ENCODE data around the gene GTSE1.
A peak's percentile ranks its signal among the peaks of the same experiment; 100 is the strongest.

The GTSE1 gene

GRCh38 chr22:46366327-46366731 lies 69.7 kb downstream of the GTSE1 start:
- DNase-seq (ENCODE audit: insufficient read length, low spot score) (no peak), FAIRE-seq (no peak)
- TF ChIP-seq TAF1 (IDR thresholded peaks at IDR 0.05; ENCODE audit: low read depth, low read length) (no peak), POLR2A (IDR thresholded peaks at IDR 0.05; ENCODE audit: low read depth, low read length) (no peak), PAX5 (IDR thresholded peaks at IDR 0.05; ENCODE audit: insufficient read depth, low read length, severe bottlenecking) (no peak), POU2F2 (IDR thresholded peaks at IDR 0.05; ENCODE audit: low read depth, low read length) (no peak), POLR2AphosphoS5 (IDR thresholded peaks at IDR 0.05; ENCODE audit: low read depth, low read length) (no peak)

- TF ChIP-seq POLR2A (IDR thresholded peaks at IDR 0.05; ENCODE audit: low read depth, low read length) (no peak), TAF1 (IDR thresholded peaks at IDR 0.05; ENCODE audit: low read depth, low read length) (no peak)
- no peak for DNase-seq (ENCODE audit: insufficient read length, low spot score)
- no peak for FAIRE-seq
These were observed 70.4 kb downstream of the GTSE1 start for GRCh38 chr22:46366801-46367706.

GRCh38 chr22:46367707-46368191 lies 71.1 kb downstream of the GTSE1 start:
- DNase-seq (ENCODE audit: insufficient read length, low spot score), result peak; percentile 92
- peak; percentile 98 for FAIRE-seq

DNA sequence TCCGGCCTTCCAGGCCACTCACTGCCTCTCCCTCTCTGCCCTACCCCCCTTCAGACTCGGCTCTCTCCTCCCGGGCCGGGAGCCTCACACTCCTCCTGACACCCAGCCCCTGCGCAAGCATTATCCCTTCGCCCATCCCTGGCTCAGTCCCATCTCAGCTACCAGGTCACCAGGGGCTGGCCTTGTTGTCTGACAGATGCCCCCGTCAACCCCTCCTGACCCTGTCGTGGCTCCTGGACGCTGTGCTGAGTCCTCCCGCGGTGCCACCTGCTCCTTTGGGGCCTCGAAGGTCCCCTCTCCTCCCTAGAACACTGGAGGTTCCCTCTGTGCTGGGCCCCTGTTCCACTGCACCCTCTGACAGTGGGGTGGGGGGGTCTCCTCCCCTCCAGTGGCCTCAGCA lies 71.8 kb downstream of the GTSE1 start:
- FAIRE-seq, result no peak
- no peak for TF ChIP-seq POU2F2 (IDR thresholded peaks at IDR 0.05; ENCODE audit: low read depth, low read length)

More at GRCh38 chr22:46367707-46368191, 71.1 kb downstream of the GTSE1 start:
- TF ChIP-seq POU2F2 (IDR thresholded peaks at IDR 0.05; ENCODE audit: low read depth, low read length) (no peak), POLR2AphosphoS5 (IDR thresholded peaks at IDR 0.05; ENCODE audit: low read depth, low read length) (no peak), SPI1 (IDR thresholded peaks at IDR 0.05; ENCODE audit: low read depth, low read length) (no peak), TAF1 (IDR thresholded peaks at IDR 0.05; ENCODE audit: low read depth, low read length) (no peak), POLR2A (IDR thresholded peaks at IDR 0.05; ENCODE audit: low read depth, low read length) (no peak), PAX5 (IDR thresholded peaks at IDR 0.05; ENCODE audit: insufficient read depth, low read length, severe bottlenecking) (no peak)

GRCh38 chr22:46368871-46369715 lies 72.4 kb downstream of the GTSE1 start:
- TF ChIP-seq POLR2A (IDR thresholded peaks at IDR 0.05; ENCODE audit: low read depth, low read length) (no peak), PAX5 (IDR thresholded peaks at IDR 0.05; ENCODE audit: insufficient read depth, low read length, severe bottlenecking) (no peak), TAF1 (IDR thresholded peaks at IDR 0.05; ENCODE audit: low read depth, low read length) (no peak), POU2F2 (IDR thresholded peaks at IDR 0.05; ENCODE audit: low read depth, low read length) (no peak), POLR2AphosphoS5 (IDR thresholded peaks at IDR 0.05; ENCODE audit: low read depth, low read length) (no peak), SPI1 (IDR thresholded peaks at IDR 0.05; ENCODE audit: low read depth, low read length) (no peak)
- FAIRE-seq (no peak), DNase-seq (ENCODE audit: insufficient read length, low spot score) (no peak)

More for the DNA sequence above, 71.8 kb downstream of the GTSE1 start:
- no peak for DNase-seq (ENCODE audit: insufficient read length, low spot score)

DNA sequence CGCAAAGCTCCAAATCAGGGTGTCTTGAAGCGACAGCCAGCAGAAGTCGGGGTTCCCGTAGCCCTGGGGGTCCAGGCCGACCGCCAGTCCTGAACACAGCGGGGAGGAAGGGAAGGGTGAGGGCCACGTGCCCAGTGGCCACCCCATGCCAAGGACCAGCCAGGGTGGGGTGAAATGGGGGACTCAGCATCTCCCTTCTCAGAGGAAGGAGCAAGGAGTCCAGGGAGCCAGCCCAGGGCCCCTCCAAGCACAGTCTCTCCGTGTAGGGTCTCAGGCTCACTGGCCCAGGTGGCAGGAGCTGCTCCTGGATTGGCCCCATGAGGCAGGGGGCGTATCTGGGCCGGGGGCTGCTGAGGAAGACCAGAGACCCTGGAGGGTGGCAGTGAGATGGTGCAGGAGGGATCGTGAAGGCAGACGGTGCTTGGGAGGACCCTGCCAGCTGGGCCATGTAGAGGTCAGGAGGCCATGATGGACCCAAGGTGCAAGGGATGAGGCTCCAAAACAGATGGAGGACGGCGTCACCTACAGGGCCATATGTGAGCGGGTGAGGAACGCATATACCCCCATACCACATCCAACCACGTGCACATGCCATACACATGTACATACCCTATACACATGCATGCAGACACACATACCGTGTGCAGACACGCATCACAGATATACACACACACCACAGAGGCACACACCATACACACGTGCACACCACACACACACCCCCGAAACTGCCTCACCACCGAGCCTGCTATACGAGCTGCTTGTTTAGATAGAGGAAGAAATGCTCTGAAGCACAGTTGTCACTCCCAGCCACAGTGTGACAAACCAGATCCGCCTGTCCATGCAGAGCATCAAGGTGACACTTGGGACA lies 73.3 kb downstream of the GTSE1 start:
- FAIRE-seq, result peak; percentile 81
- no peak for TF ChIP-seq POLR2AphosphoS5 (IDR thresholded peaks at IDR 0.05; ENCODE audit: low read depth, low read length)
- TF ChIP-seq SPI1 (IDR thresholded peaks at IDR 0.05; ENCODE audit: low read depth, low read length), result no peak
- TF ChIP-seq PAX5 (IDR thresholded peaks at IDR 0.05; ENCODE audit: insufficient read depth, low read length, severe bottlenecking), result no peak
- no peak for TF ChIP-seq POU2F2 (IDR thresholded peaks at IDR 0.05; ENCODE audit: low read depth, low read length)
- no peak for TF ChIP-seq POLR2A (IDR thresholded peaks at IDR 0.05; ENCODE audit: low read depth, low read length)
- TF ChIP-seq TAF1 (IDR thresholded peaks at IDR 0.05; ENCODE audit: low read depth, low read length), result no peak
- DNase-seq (ENCODE audit: insufficient read length, low spot score), result no peak

DNA sequence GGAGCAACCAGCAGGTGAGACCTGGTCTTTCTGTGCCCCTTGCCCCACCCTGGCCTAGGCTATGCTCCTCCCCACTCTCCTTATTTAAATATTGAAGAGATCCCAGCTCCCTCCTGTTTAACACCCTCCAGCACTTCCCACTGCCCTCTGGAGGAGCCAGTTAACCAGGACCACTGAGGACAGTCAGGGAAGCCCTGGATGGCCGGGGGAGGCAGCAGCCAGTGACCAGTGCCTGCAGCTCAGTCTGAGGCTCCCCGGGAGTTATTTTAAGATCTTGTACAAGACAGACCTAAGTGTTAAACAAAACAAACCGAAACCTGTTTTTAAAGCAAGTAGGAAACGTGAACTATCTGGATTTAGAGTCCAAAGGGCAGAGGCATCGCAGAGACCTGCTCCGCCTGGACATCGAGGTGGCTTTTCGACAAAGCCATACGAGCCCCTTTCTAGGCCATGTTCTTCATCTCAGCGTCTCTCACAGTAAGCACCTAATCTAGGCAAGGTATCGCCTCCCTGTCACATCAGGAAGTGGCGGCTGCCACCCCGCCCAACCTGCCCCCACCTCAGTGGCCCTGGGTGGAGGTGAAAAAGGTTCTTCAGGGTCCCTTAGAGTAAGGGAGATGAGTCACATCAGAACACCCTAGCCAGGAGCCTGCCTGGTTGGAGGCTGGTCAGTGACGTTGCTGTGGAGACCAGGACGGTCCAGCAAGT lies 74.1 kb downstream of the GTSE1 start:
- no peak for TF ChIP-seq SPI1 (IDR thresholded peaks at IDR 0.05; ENCODE audit: low read depth, low read length)
- FAIRE-seq (no peak), DNase-seq (ENCODE audit: insufficient read length, low spot score) (no peak)

DNA sequence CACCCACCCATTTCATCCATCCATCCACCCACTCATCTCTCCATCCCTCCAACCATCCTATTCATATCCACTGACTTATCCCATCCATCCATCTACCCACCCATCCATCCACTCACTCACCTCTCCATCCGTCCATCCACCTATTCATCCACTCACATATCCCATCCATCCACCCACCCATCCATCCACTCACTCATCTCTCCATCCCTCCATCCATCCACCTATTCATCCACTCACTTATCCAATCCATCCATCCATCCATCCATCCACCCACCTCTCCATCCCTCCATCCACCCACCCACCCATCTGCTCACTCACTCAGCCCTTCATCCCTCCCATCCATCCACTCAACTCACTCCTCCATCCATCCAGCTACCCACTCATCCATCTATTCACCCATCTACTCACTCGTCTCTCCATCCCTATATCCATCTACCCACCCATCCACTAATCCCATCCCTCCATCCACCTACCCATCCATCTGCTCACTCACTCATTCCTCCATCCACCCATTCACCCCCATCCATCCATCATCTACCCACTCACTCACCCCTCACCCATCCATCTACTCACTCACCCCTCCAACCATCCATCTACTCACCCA lies 75.1 kb downstream of the GTSE1 start:
- TF ChIP-seq TAF1 (IDR thresholded peaks at IDR 0.05; ENCODE audit: low read depth, low read length), result no peak
- TF ChIP-seq POLR2AphosphoS5 (IDR thresholded peaks at IDR 0.05; ENCODE audit: low read depth, low read length), result no peak
- no peak for FAIRE-seq

GRCh38 chr22:46372686-46373085 lies 76.0 kb downstream of the GTSE1 start:
- no peak for FAIRE-seq
- no peak for TF ChIP-seq SPI1 (IDR thresholded peaks at IDR 0.05; ENCODE audit: low read depth, low read length)
- TF ChIP-seq POU2F2 (IDR thresholded peaks at IDR 0.05; ENCODE audit: low read depth, low read length), result no peak
- no peak for DNase-seq (ENCODE audit: insufficient read length, low spot score)

More for the DNA sequence above, 75.1 kb downstream of the GTSE1 start:
- no peak for DNase-seq (ENCODE audit: insufficient read length, low spot score)
